Skin epidermis (tissue), 12 donors: ENCODE data around the gene XPNPEP3.

Experiments
- H3K27ac ChIP-seq, 21 experiments: fragments of 200-600 bp; sonication (generic) in 11 of 21; one replicate each; pipeline ENCODE4 v1.5.0; 2020; ENCODE audit warnings: mild to moderate bottlenecking in 3 of 21, inconsistent platforms in 2 of 21, moderate library complexity in 2 of 21
- H3K4me3 ChIP-seq, 7 experiments: fragments of 200-600 bp; sonication (generic) in 2 of 7; one replicate each; pipeline ENCODE4 v1.5.0; 2020; ENCODE audit warnings: inconsistent platforms in 2 of 7, mild to moderate bottlenecking in 2 of 7, moderate library complexity in 1 of 7

The XPNPEP3 gene

GRCh38 chr22:40920526-40920925, 63.6 kb downstream of the XPNPEP3 start:
- Histone ChIP-seq H3K4me3 (no peak overlapping the region), H3K27ac (no peak overlapping the region)

- H3K27ac ChIP-seq: no peak overlapping the region
- H3K4me3 ChIP-seq: no peak overlapping the region
Observed at GRCh38 chr22:40922484-40923303, 65.7 kb downstream of the XPNPEP3 start.

GRCh38 chr22:40928657-40929056, 71.7 kb downstream of the XPNPEP3 start:
- no peak overlapping the region for H3K4me3 ChIP-seq
- no peak overlapping the region for H3K27ac ChIP-seq

- Histone ChIP-seq H3K4me3 (no peak overlapping the region), H3K27ac (no peak overlapping the region)
Observed at GRCh38 chr22:40932396-40932795, 75.4 kb downstream of the XPNPEP3 start.

GRCh38 chr22:40939202-40939601, 82.3 kb downstream of the XPNPEP3 start:
- no peak overlapping the region for H3K27ac ChIP-seq

GRCh38 chr22:40950962-40951794, 94.2 kb downstream of the XPNPEP3 start, which contains the start of gene RBX1:
Gene RBX1, plus strand, starts transcription at chr22:40951378. Its CDS starts 21 bp downstream, at chr22:40951399.
- Histone ChIP-seq H3K4me3 (peak within 1 kb of the TSS; percentile 57 to 93 (median 75)), H3K27ac (peak within 1 kb of the TSS; percentile 91 to 100 (median 98))

More at GRCh38 chr22:40939202-40939601, 82.3 kb downstream of the XPNPEP3 start:
- H3K4me3 ChIP-seq: no peak overlapping the region

GRCh38 chr22:40951795-40952605, 95.1 kb downstream of the XPNPEP3 start:
- Histone ChIP-seq H3K4me3 (peak overlapping the region; percentile 57 to 93 (median 75)), H3K27ac (peak overlapping the region; percentile 86 to 100 (median 98))

- Histone ChIP-seq H3K27ac (peak overlapping the region in 2 of 21 experiments; percentile 36 to 98), H3K4me3 (no peak overlapping the region)
Observed at GRCh38 chr22:40953471-40953870, 96.5 kb downstream of the XPNPEP3 start.

- H3K27ac ChIP-seq: peak overlapping the region in 1 of 21 experiments; percentile 36
Observed at GRCh38 chr22:40954113-40954512, 97.2 kb downstream of the XPNPEP3 start.

GRCh38 chr22:40955571-40955970, 98.6 kb downstream of the XPNPEP3 start:
- no peak overlapping the region for H3K27ac ChIP-seq
- H3K4me3 ChIP-seq: no peak overlapping the region

More at GRCh38 chr22:40954113-40954512, 97.2 kb downstream of the XPNPEP3 start:
- H3K4me3 ChIP-seq: no peak overlapping the region

GRCh38 chr22:40957601-40958000, 100.7 kb downstream of the XPNPEP3 start:
- Histone ChIP-seq H3K27ac (no peak overlapping the region), H3K4me3 (no peak overlapping the region)

- no peak overlapping the region for H3K4me3 ChIP-seq
- H3K27ac ChIP-seq: no peak overlapping the region
Observed at GRCh38 chr22:40958299-40958698, 101.4 kb downstream of the XPNPEP3 start.

- Histone ChIP-seq H3K4me3 (no peak overlapping the region), H3K27ac (no peak overlapping the region)
Observed at GRCh38 chr22:40960145-40960544, 103.2 kb downstream of the XPNPEP3 start.

- H3K27ac ChIP-seq: no peak overlapping the region
- H3K4me3 ChIP-seq: no peak overlapping the region
Observed at GRCh38 chr22:40965936-40966725, 109.2 kb downstream of the XPNPEP3 start.

GRCh38 chr22:40966726-40967085, 109.8 kb downstream of the XPNPEP3 start:
- Histone ChIP-seq H3K27ac (no peak overlapping the region), H3K4me3 (no peak overlapping the region)

GRCh38 chr22:40967111-40967760, 110.3 kb downstream of the XPNPEP3 start:
- H3K27ac ChIP-seq: no peak overlapping the region
- H3K4me3 ChIP-seq: no peak overlapping the region

- Histone ChIP-seq H3K4me3 (no peak overlapping the region), H3K27ac (no peak overlapping the region)
Observed at GRCh38 chr22:40972587-40972986, 115.6 kb downstream of the XPNPEP3 start.

- Histone ChIP-seq H3K27ac (no peak overlapping the region), H3K4me3 (no peak overlapping the region)
Observed at GRCh38 chr22:40973144-40973543, 116.2 kb downstream of the XPNPEP3 start.
